H1 (cell line): Measurements from ENCODE around the gene LRRC8D. TPM values are rescaled to one million over a fixed set of nuclear protein-coding genes. Genes with fewer than 3 reads are reported as not detected.

ENCODE experiments used
- CTCF ChIA-PET: fragments of 300-600 bp; sonication (Branson Sonifier 250); formaldehyde crosslinking; loops from one replicate; lab custom pipeline; 2021; ENCODE audit not compliant: partially characterized antibody; lab: Charles Lee
- POLR2A ChIA-PET: fragments of 300-600 bp; sonication (Branson Sonifier 250); formaldehyde crosslinking; loops from one replicate; lab custom pipeline; 2021; ENCODE audit warnings: inconsistent platforms; ENCODE audit not compliant: partially characterized antibody; lab: Charles Lee
- DNase-seq, 2 experiments: peaks; one replicate each; pipeline versions ENCODE4 v3.0.0 to v3.0.0-alpha.2; 2010 to 2022; ENCODE audit warnings: low spot score in 2 of 2, low read depth in 1 of 2, mixed read lengths in 1 of 2
- FAIRE-seq: peaks from 2 replicates; lab custom pipeline; 2011; peaks lifted over from hg19 to GRCh38; lab: Jason Lieb, UNC
- H2AFZ ChIP-seq: 2 replicates; pipeline ENCODE4 v1.8.1; 2012; ENCODE audit warnings: low read length, inconsistent platforms
- H2AK5ac ChIP-seq: 2 replicates; pipeline ENCODE4 v1.6.1; 2013; ENCODE audit warnings: low read depth, low read length
- H2BK120ac ChIP-seq: replicated peaks from 2 replicates; pipeline ENCODE3; 2013; ENCODE audit warnings: low read depth, low read length, inconsistent platforms
- H2BK12ac ChIP-seq: 2 replicates; pipeline ENCODE4 v1.6.1; 2013; ENCODE audit warnings: low read depth, low read length
- H2BK15ac ChIP-seq: 2 replicates; pipeline ENCODE4 v1.6.1; 2013; ENCODE audit warnings: low read length
- H2BK20ac ChIP-seq: 2 replicates; pipeline ENCODE4 v1.6.1; 2013; ENCODE audit warnings: low read length
- H2BK5ac ChIP-seq: 2 replicates; pipeline ENCODE4 v1.6.1; 2013; ENCODE audit warnings: low read depth, low read length
- H3K14ac ChIP-seq: 2 replicates; pipeline ENCODE4 v1.6.1; 2013; ENCODE audit warnings: inconsistent platforms; ENCODE audit not compliant: insufficient read length
- H3K18ac ChIP-seq: 2 replicates; pipeline ENCODE4 v1.6.1; 2013; ENCODE audit warnings: low read length; ENCODE audit errors: extremely low read depth
- H3K23ac ChIP-seq: 2 replicates; pipeline ENCODE4 v1.6.1; 2013; ENCODE audit warnings: inconsistent platforms; ENCODE audit not compliant: insufficient read length
- H3K23me2 ChIP-seq: 2 replicates; pipeline ENCODE4 v1.6.1; 2013; ENCODE audit warnings: low read depth, low read length
- H3K27ac ChIP-seq: 2 replicates; pipeline ENCODE4 v1.6.1; 2011; ENCODE audit warnings: low read depth, low read length, inconsistent platforms
- H3K27me3 ChIP-seq, 4 experiments: replicated peaks in 1 of 4; 1 replicate in 1 of 4; 2 replicates in 3 of 4; pipeline versions ENCODE4 v1.6.1 to v1.8.1; 2011 to 2013; ENCODE audit warnings: low read length in 3 of 4, mild to moderate bottlenecking in 3 of 4, inconsistent platforms in 2 of 4, mixed read lengths in 2 of 4, moderate library complexity in 1 of 4; ENCODE audit not compliant: control insufficient read depth in 3 of 4, insufficient read depth in 3 of 4; ENCODE audit errors: extremely low read depth in 1 of 4
- H3K36me3 ChIP-seq, 4 experiments: 2 replicates each; pipeline versions ENCODE4 v1.6.1 to v1.8.1; 2011 to 2013; ENCODE audit warnings: mild to moderate bottlenecking in 4 of 4, low read length in 3 of 4, moderate library complexity in 2 of 4, control low read depth in 1 of 4, inconsistent platforms in 1 of 4; ENCODE audit not compliant: insufficient read depth in 4 of 4, control insufficient read depth in 2 of 4
- H3K4ac ChIP-seq: replicated peaks from 2 replicates; pipeline ENCODE3; 2013; ENCODE audit warnings: low read length, low read depth, mixed read lengths, inconsistent platforms; ENCODE audit not compliant: insufficient read length
- H3K4me1 ChIP-seq, 4 experiments: replicated peaks in 1 of 4; 1 replicate in 1 of 4; 2 replicates in 3 of 4; pipeline versions ENCODE4 v1.6.1 to v1.8.1; 2011 to 2013; ENCODE audit warnings: low read length in 3 of 4, inconsistent platforms in 2 of 4, mixed read lengths in 1 of 4; ENCODE audit not compliant: insufficient read depth in 4 of 4, control insufficient read depth in 3 of 4
- H3K4me2 ChIP-seq, 2 experiments: 2 replicates each; pipeline versions ENCODE4 v1.6.1 to v1.8.1; 2011 to 2013; ENCODE audit warnings: low read depth in 2 of 2, low read length in 2 of 2, control low read depth in 1 of 2, inconsistent platforms in 1 of 2, mild to moderate bottlenecking in 1 of 2; ENCODE audit not compliant: insufficient read depth in 1 of 2
- H3K4me3 ChIP-seq, 4 experiments: fragments of 200-600, 300-600 bp in 1 of 4; sonication (generic), shearing (Covaris generic), sonication (Bioruptor Twin) in 1 of 4; 2 replicates each; pipeline versions ENCODE4 v1.5.1 to v1.8.1; 2011 to 2016; ENCODE audit warnings: low read length in 4 of 4, low read depth in 3 of 4, control low read depth in 2 of 4, inconsistent platforms in 2 of 4, mild to moderate bottlenecking in 2 of 4, mixed read lengths in 1 of 4, moderate library complexity in 1 of 4; ENCODE audit not compliant: insufficient read depth in 2 of 4; ENCODE audit errors: extremely low read depth in 1 of 4
- H3K56ac ChIP-seq: replicated peaks from 2 replicates; pipeline ENCODE3; 2013; ENCODE audit warnings: low read depth, mild to moderate bottlenecking, mixed read lengths, low read length, inconsistent platforms; ENCODE audit not compliant: insufficient read length
- H3K79me1 ChIP-seq: 2 replicates; pipeline ENCODE4 v1.6.1; 2013; ENCODE audit warnings: low read depth, low read length, control low read depth
- H3K79me2 ChIP-seq, 2 experiments: 2 replicates each; pipeline versions ENCODE4 v1.6.1 to v1.8.1; 2012 to 2013; ENCODE audit warnings: low read length in 2 of 2, mild to moderate bottlenecking in 2 of 2, inconsistent platforms in 1 of 2; ENCODE audit not compliant: insufficient read depth in 2 of 2, control insufficient read depth in 1 of 2
- H3K9ac ChIP-seq, 4 experiments: replicated peaks in 1 of 4; 1 replicate in 1 of 4; 2 replicates in 3 of 4; pipeline versions ENCODE4 v1.6.1 to v1.8.1; 2011 to 2013; ENCODE audit warnings: low read depth in 3 of 4, low read length in 3 of 4, control low read depth in 2 of 4, mild to moderate bottlenecking in 2 of 4, moderate library complexity in 2 of 4, inconsistent platforms in 1 of 4; ENCODE audit errors: extremely low read depth in 1 of 4
- H3K9me3 ChIP-seq, 2 experiments: 2 replicates each; pipeline versions ENCODE4 v1.6.1 to v1.8.1; 2012 to 2013; ENCODE audit warnings: mild to moderate bottlenecking in 2 of 2, moderate library complexity in 2 of 2, control low read depth in 1 of 2, inconsistent platforms in 1 of 2, low read depth in 1 of 2, low read length in 1 of 2, mixed read lengths in 1 of 2; ENCODE audit not compliant: insufficient read depth in 2 of 2
- H4K20me1 ChIP-seq, 2 experiments: replicated peaks in 1 of 2; 2 replicates each; pipeline versions ENCODE3 to v1.8.1; 2011 to 2013; ENCODE audit warnings: inconsistent platforms in 2 of 2, low read length in 2 of 2, mild to moderate bottlenecking in 1 of 2; ENCODE audit not compliant: insufficient read depth in 2 of 2, control insufficient read depth in 1 of 2
- H4K5ac ChIP-seq: 2 replicates; pipeline ENCODE4 v1.6.1; 2013; ENCODE audit warnings: low read length, low read depth, mixed read lengths, inconsistent platforms; ENCODE audit not compliant: insufficient read length
- H4K8ac ChIP-seq: 2 replicates; pipeline ENCODE4 v1.8.0; 2013; ENCODE audit warnings: mild to moderate bottlenecking, moderate library complexity, low read length, inconsistent platforms; ENCODE audit not compliant: insufficient read depth; ENCODE audit errors: extremely low read depth
- H4K91ac ChIP-seq: replicated peaks from 2 replicates; pipeline ENCODE3; 2013; ENCODE audit warnings: low read length, mixed read lengths, inconsistent platforms; ENCODE audit not compliant: insufficient read length
- EGR1 ChIP-seq: IDR thresholded peaks from 2 replicates; pipeline ENCODE4 v1.6.1; 2011; ENCODE audit warnings: low read depth, low read length, borderline replicate concordance
- RFX5 ChIP-seq: IDR thresholded peaks from 2 replicates; pipeline ENCODE4 v1.6.1; 2011; ENCODE audit warnings: low read depth, low read length, improper control_type of control experiment, borderline replicate concordance
- SP1 ChIP-seq: IDR thresholded peaks from 2 replicates; pipeline ENCODE4 v1.6.1; 2011; ENCODE audit warnings: low read depth, low read length
- TEAD4 ChIP-seq: IDR thresholded peaks from 2 replicates; pipeline ENCODE4 v1.6.1; 2012; ENCODE audit warnings: low read depth, low read length, inconsistent platforms, mixed read lengths
- WGBS, 2 experiments: shearing (Covaris generic) in 1 of 2; methylation state at CpG; one replicate each; pipeline versions ENCODE4 v1.1.6 to v1.1.7; 2013 to 2015; ENCODE audit warnings: low lambda C conversion rate in 2 of 2, mixed read lengths in 2 of 2, inconsistent platforms in 1 of 2, low coverage in 1 of 2, missing lambda C conversion rate in 1 of 2; ENCODE audit not compliant: insufficient replicate concordance in 2 of 2, insufficient coverage in 1 of 2, insufficient read length in 1 of 2; ENCODE audit errors: extremely low coverage in 1 of 2, missing lambda C conversion rate in 1 of 2; 5-methylcytosine and 5-hydroxymethylcytosine counted together
- polyA plus RNA-seq, 7 experiments: library from polyadenylated mRNA; depleted of rRNA in 3 of 7; stranded (reverse) in 5 of 7; unstranded in 2 of 7; fragments of >200 nt in 5 of 7; fragments of 200-250 nt in 2 of 7; gene quantifications; 1 replicate in 5 of 7; 2 replicates in 1 of 7; 4 replicates in 1 of 7; pipeline versions ENCODE4 v1.2.1 to v1.2.3, GENCODE V29; 2011 to 2013; ENCODE audit warnings: missing spikeins in 2 of 7, mixed read lengths in 2 of 7
- total RNA-seq: library from RNA; stranded (reverse); fragmentation: NEBNext Ultra II Directional; extraction: Animal tissue kit (Norgen Biotek cat#: 25700); gene quantifications from 2 replicates; pipeline ENCODE4 v1.2.1, GENCODE V29; 2021
- TF ChIP-seq, protein P1 (sequence below), 3 experiments: IDR thresholded peaks; 1 replicate in 2 of 3; 2 replicates in 1 of 3; pipeline versions ENCODE4 v1.5.1 to v1.6.1; 2011; ENCODE audit warnings: low read length in 3 of 3, mild to moderate bottlenecking in 3 of 3, inconsistent platforms in 2 of 3, low read depth in 1 of 3, moderate library complexity in 1 of 3; ENCODE audit not compliant: insufficient read depth in 1 of 3; ENCODE audit errors: control extremely low read depth in 1 of 3

The LRRC8D gene
- total and polyA plus RNA-seq, 2 of the 8 experiments (the other 6 are each of a cell fraction or from before 2014, with no cell fraction given), result 42.0 to 58.5 TPM

DNA sequence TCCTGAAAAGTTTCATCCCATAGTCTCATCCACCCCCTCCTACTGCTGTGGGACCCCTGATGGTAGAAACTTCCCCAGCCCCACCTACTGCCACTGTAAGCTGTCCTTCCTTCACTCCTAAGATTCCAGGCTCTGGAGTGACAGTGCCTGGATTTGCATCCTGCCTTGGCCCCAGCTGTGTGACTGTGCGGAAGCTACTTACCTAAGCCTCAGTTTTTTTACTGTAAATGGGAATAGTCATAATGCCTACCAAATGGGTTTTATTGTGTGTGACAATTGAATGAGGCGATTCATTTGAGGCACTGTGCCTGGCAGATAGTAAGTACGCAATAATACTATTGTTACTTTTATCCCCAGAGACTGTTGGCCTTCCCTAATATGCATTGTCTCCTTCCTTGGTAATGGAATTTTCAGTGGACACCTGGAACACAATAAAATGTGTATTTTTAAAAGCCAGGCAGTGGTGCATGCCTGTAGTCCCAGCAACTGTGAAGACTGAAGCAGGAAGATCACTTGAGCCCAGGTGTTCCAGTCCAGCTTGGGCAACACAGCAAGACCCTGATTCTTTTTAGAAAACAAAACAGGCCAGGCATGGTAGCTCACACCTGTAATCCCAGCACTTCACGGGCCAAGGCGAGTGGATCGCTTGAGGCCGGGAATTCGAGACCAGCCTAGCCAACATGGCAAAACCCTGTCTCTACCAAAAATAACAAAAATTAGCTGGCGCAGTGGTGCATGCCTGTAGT, 119.0 kb downstream of the LRRC8D start:
- no peaks in the 10 kb centered on the region for H3K23me2 ChIP-seq
- H2BK12ac ChIP-seq, result no peak overlapping the region
- H3K27me3 ChIP-seq, result no peaks in the 10 kb centered on the region
- no peak overlapping the region for H2BK15ac ChIP-seq
- H2AK5ac ChIP-seq, result no peak overlapping the region
- no peak overlapping the region for H2BK120ac ChIP-seq
- no peak overlapping the region for H4K8ac ChIP-seq
- H3K79me2 ChIP-seq, result no peaks in the 10 kb centered on the region
- no peak overlapping the region for H3K18ac ChIP-seq
- ChIA-PET POLR2A (interaction anchor here (0.8 to 1.2 kb wide), 3 partner anchors 10 to 117 kb away, joined by 4 to 5 read pairs (median 4); no protein-coding TSS in a partner anchor), CTCF (interaction anchor here (0.6 to 1.3 kb wide), 5 partner anchors 21 to 1090 kb away, joined by 3 to 4 read pairs (median 3); no protein-coding TSS in a partner anchor)
- no peak overlapping the region for H3K27ac ChIP-seq
- no peak overlapping the region for H4K5ac ChIP-seq
- no peak overlapping the region for H2BK20ac ChIP-seq
- H3K23ac ChIP-seq, result no peak overlapping the region
- no peak overlapping the region for H3K4me2 ChIP-seq
- no peaks in the 10 kb centered on the region for H4K20me1 ChIP-seq
- peaks cover 0 to 10% (median under 1%) of the 10 kb centered on the region in 4 experiments; a peak in 1 of 8 replicates for H3K36me3 ChIP-seq
- no peak overlapping the region for H3K9ac ChIP-seq
- H2AFZ ChIP-seq, result no peak overlapping the region
- no peak for FAIRE-seq
- H3K4me1 ChIP-seq, result peaks cover 3 to 27% (median 15%) of the 10 kb centered on the region in 4 experiments; a peak in 4 of 7 replicates
- no peak overlapping the region for H4K91ac ChIP-seq
- H3K4ac ChIP-seq, result no peak overlapping the region
- H3K4me3 ChIP-seq, result no peak overlapping the region
- whole genome bisulfite sequencing, 2 experiments, result 83% methylated on average over 9 of the region's 9 CpGs; no CpG with 5 or more reads in 1 of the 2 experiments
- no peak overlapping the region for H2BK5ac ChIP-seq
- no peaks in the 10 kb centered on the region for H3K9me3 ChIP-seq
- no peak overlapping the region for H3K56ac ChIP-seq
- DNase-seq, result no peak
- TF ChIP-seq, protein P1, sequence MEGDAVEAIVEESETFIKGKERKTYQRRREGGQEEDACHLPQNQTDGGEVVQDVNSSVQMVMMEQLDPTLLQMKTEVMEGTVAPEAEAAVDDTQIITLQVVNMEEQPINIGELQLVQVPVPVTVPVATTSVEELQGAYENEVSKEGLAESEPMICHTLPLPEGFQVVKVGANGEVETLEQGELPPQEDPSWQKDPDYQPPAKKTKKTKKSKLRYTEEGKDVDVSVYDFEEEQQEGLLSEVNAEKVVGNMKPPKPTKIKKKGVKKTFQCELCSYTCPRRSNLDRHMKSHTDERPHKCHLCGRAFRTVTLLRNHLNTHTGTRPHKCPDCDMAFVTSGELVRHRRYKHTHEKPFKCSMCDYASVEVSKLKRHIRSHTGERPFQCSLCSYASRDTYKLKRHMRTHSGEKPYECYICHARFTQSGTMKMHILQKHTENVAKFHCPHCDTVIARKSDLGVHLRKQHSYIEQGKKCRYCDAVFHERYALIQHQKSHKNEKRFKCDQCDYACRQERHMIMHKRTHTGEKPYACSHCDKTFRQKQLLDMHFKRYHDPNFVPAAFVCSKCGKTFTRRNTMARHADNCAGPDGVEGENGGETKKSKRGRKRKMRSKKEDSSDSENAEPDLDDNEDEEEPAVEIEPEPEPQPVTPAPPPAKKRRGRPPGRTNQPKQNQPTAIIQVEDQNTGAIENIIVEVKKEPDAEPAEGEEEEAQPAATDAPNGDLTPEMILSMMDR (IDR thresholded peaks at IDR 0.05; ENCODE audit: control extremely low read depth in 1 of 3, insufficient read depth in 1 of 3, low read depth in 1 of 3, low read length in 3 of 3), result no peak
- TF ChIP-seq EGR1, result no peak
- 0 out of 2 replicates have a peak, but pooled peaks have one; percentile 60 for TF ChIP-seq SP1
- 0 out of 2 replicates have a peak, but pooled peaks have one; percentile 20 for TF ChIP-seq TEAD4
- TF ChIP-seq RFX5, result no peak
- no peaks in the 10 kb centered on the region for H3K79me1 ChIP-seq
- no peak overlapping the region for H3K14ac ChIP-seq
